Suprapubic skin (tissue), 3 donors: ENCODE results near the gene HOXB7.

Experiments used
- EP300 ChIP-seq: sonication (generic); formaldehyde crosslinking; IDR thresholded peaks from one replicate; pipeline ENCODE4 v1.6.1; 2017; ENCODE audit warnings: antibody characterized with exemption
- TF ChIP-seq, protein P1 (sequence below), 2 donors: fragments of 200-600 bp in 1 of 2; fragments of 450-650 bp in 1 of 2; sonication (generic) in 1 of 2; IDR thresholded peaks; one replicate each; pipeline ENCODE4 v1.5.1; 2016 to 2019; ENCODE audit warnings: antibody characterized with exemption in 2 of 2, mild to moderate bottlenecking in 1 of 2, moderate library complexity in 1 of 2

DNA sequence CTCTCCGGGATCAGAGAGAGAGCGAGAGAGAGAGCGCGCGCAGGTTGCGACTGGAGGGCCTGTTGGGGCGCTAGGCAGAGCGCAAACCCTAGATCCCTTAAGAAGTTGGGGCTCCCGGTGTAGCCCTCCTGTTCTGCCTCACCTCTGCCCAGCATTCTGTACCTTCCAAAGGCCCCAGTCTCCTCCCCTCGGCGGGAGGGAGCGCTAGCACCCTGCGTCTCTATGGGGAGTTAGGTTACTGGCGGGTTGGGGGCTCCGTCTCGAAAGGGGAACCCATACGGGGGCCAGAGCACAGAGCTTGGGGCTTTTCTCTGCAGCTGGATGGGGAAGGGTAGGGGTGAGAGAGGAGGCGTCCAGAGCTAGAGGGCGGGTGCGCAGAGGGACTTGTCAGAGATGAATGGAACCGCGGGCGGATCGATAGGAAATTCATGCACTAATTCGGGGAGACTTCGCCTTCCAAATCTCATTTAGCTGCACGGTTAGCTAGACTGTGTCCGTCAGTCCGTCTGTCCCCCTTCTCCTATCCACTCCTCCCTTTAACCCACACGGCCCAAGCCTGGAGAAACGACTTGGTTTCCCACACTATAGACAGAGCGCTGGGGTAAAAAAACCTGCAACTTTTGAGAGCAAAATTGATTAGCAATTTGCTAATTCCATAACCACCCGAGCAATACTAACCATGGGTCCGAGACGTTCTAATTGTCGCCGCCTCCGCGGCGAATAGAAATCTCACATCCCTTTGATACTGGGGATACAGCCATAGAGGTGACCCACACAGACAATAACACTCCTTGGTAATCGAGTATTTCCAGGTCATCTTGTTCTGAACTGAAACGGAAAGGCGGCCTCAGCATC is 32.0 kb downstream of the HOXB7 start:
- TF ChIP-seq, protein P1, sequence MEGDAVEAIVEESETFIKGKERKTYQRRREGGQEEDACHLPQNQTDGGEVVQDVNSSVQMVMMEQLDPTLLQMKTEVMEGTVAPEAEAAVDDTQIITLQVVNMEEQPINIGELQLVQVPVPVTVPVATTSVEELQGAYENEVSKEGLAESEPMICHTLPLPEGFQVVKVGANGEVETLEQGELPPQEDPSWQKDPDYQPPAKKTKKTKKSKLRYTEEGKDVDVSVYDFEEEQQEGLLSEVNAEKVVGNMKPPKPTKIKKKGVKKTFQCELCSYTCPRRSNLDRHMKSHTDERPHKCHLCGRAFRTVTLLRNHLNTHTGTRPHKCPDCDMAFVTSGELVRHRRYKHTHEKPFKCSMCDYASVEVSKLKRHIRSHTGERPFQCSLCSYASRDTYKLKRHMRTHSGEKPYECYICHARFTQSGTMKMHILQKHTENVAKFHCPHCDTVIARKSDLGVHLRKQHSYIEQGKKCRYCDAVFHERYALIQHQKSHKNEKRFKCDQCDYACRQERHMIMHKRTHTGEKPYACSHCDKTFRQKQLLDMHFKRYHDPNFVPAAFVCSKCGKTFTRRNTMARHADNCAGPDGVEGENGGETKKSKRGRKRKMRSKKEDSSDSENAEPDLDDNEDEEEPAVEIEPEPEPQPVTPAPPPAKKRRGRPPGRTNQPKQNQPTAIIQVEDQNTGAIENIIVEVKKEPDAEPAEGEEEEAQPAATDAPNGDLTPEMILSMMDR (IDR thresholded peaks at IDR 0.05), result no peak
- TF ChIP-seq EP300, result no peak
